Stimulated activated CD4-positive, alpha-beta T cell treated with anti-CD3 and anti-CD28 coated beads, Interleukin-12 subunit alpha, Interleukin-12 subunit beta, amount 100 ng/mL, for 48 hours (primary cell): ENCODE measurements around the gene CRHR1.

Experiments used
- DNase-seq, 3 donors: peaks; one replicate each; pipeline ENCODE4 v3.0.0-alpha.2; 2020; ENCODE audit warnings: low read depth in 2 of 3, low spot score in 1 of 3

Gene CRHR1

GRCh38 chr17:45843722-45844121 is 59.6 kb downstream of the CRHR1 start:
- no peak for DNase-seq

- DNase-seq, result no peak
These were observed 60.7 kb downstream of the CRHR1 start, which contains the start of gene SPPL2C for GRCh38 chr17:45844695-45845375. SPPL2C (plus strand) TSS chr17:45844881; CDS start chr17:45844907, 26 bp downstream.

DNA sequence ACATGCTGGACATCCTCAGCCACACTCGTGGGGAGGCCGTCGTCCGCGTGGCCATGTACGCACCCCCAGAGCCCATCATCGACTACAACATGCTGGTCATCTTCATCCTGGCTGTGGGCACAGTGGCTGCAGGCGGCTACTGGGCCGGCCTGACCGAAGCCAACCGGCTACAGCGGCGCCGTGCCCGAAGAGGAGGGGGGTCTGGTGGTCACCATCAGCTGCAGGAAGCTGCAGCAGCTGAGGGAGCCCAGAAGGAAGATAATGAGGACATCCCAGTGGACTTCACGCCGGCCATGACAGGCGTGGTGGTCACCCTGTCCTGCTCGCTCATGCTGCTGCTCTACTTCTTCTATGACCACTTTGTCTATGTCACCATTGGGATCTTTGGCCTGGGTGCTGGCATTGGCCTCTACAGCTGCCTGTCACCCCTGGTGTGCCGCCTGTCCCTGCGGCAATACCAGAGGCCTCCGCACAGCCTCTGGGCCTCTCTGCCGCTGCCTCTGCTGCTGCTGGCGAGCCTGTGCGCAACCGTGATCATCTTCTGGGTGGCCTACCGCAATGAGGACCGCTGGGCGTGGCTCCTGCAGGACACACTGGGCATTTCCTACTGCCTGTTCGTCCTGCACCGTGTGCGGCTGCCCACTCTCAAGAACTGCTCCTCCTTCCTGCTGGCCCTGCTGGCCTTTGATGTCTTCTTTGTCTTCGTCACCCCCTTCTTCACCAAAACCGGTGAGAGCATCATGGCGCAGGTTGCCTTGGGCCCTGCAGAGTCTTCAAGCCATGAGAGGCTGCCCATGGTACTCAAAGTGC is 61.5 kb downstream of the CRHR1 start:
- no peak for DNase-seq

GRCh38 chr17:45846223-45846622 is 62.1 kb downstream of the CRHR1 start:
- no peak for DNase-seq

DNA sequence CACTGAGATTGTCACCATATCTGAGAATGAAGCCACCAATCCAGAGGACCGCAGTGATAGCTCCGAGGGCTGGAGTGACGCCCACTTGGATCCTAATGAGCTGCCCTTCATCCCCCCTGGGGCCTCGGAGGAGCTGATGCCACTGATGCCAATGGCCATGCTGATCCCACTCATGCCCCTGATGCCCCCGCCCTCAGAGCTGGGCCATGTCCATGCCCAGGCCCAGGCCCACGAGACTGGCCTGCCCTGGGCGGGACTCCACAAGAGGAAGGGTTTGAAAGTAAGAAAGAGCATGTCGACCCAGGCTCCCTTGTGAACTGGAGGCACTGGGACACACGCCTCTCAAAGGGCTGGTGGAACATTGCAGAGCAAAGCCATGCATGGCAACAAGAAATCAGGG is 62.5 kb downstream of the CRHR1 start:
- no peak for DNase-seq

- no peak for DNase-seq
These were observed 63.0 kb downstream of the CRHR1 start for GRCh38 chr17:45847101-45847500.

DNA sequence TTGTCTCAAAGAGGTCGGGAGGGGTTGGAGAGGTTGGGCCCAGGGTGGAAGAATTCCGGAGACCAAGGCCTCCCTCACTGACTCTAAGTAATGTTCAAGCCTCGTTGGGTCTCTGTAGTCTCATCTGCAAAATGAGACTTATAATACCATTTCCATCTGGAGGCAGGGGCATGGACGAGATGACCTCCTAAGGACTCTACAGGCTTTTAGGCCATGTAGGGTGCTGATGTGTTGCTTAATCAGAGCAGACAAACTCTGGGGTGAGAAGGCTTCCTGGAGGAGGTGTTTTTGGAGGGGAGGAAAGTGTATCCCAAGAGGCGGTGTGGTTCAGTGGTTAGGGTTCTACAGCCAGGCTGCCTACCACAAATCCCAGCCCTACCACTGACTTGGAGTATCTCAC is 63.6 kb downstream of the CRHR1 start:
- no peak for DNase-seq

DNA sequence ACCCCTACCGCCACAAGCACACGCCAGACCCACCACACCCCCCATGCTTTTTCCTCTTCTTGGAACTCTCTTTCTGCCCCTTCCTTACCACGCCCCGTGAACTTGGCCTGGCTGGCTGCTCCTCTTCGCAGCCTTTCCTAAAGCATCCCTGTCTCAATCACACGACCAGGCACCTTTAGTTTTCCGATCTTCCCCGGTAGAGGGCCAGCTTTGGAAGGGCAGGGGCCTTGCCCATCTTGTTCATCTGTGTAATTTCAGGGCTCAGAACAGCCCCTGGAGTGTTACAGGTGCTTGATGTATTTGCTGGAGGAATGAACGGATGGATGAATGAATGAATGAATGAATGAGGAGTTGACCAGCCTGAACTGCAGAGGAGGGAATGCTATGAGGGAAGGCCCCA is 64.3 kb downstream of the CRHR1 start:
- no peak for DNase-seq

- DNase-seq, result no peak
These were observed 64.9 kb downstream of the CRHR1 start for GRCh38 chr17:45848868-45849535.

GRCh38 chr17:45849536-45849990 is 65.4 kb downstream of the CRHR1 start:
- DNase-seq, result no peak

DNA sequence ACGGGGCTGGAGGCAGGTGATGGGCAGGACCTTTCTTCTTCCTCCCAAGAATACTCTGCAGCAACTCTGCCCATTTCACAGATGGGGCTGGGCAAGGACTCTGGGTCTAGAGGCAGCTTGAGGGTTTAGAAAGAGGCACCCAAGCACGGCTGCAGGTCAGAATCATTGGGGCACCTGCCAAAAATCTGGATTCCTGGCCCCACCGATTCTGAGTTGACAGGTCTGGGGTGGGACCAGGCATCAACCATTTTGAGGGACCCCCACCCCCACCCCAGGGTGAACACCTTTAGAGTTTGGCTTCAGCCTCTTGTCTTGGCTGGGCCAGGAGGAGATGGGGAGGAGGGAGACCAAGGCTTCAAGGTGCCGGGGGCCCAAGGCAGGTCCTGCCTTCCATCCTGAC is 65.9 kb downstream of the CRHR1 start:
- DNase-seq, result no peak

- no peak for DNase-seq
These were observed 66.3 kb downstream of the CRHR1 start for GRCh38 chr17:45850468-45850867.

- DNase-seq, result no peak
These were observed 66.9 kb downstream of the CRHR1 start for GRCh38 chr17:45851022-45851421.

GRCh38 chr17:45851464-45851863 is 67.3 kb downstream of the CRHR1 start:
- DNase-seq, result no peak

DNA sequence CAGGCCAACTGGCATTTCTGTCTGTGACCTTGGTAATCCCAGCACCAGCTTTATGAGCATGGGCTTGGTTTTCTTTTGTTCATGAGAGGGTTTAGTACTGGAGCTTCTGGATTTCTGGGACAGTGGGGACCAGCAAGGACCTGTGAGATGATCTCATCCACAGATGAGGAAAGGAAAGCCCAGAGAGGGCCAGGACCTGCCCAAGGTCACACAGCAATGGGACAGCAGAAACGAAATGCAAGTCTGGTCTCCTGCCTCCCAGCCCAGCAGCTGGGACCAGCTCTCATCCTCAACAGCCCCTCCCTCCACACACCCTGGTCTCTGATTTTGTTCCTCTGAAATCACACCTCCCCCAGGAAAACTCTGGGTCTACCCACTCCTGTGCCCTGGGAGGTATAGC is 67.8 kb downstream of the CRHR1 start:
- DNase-seq, result no peak

- DNase-seq, result peak; percentile 32 to 68 (median 52)
These were observed 68.6 kb downstream of the CRHR1 start for GRCh38 chr17:45852535-45853297.

- DNase-seq, result no peak
These were observed 70.1 kb downstream of the CRHR1 start for GRCh38 chr17:45854209-45854608.

DNA sequence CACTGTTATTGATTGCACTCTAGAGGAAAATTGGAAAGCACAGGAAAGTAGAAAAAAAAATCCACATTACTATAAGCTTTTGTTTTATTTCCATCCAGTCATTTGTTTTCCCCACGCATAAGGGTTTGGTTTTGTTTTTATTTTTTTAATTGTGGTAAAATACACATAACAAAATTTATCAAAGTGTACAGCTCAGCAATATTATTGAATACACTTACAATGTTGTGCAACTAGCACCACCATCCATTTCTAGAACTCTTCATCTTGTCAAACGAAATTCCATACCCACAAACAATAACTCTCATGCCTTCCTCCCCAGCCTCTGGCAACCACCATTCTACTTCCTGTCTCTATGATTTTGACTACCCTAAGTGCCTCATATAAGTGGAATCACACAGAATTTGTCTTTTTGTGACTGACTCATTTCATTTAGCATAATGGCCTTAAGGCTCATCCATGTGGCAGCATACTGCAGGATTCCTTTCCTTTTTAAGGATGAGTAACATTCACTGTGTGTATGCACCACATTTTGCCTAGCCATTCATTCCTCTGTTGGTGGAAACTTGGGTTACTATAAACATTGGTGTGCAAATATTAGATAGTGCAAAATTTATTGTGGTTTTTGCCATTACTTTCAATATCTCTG is 71.7 kb downstream of the CRHR1 start:
- DNase-seq, result no peak

- no peak for DNase-seq
These were observed 74.0 kb downstream of the CRHR1 start for GRCh38 chr17:45857977-45858708.

GRCh38 chr17:45861165-45861564 is 77.0 kb downstream of the CRHR1 start:
- DNase-seq, result no peak
